NCI-H2171 treated with DMSO at 0.1 percent for 48 hours (cell line): Measurements from ENCODE around the gene TSPEAR.
"Not testable (repeated sequence)": the region's sequence is repeated elsewhere in the genome, so short reads cannot be mapped to it uniquely, and the experiment has no call there.

ENCODE experiments used
- DNase-seq: peaks from one replicate; lab custom pipeline; 2025; lab: John Stamatoyannopoulos, UW

Gene TSPEAR

DNA sequence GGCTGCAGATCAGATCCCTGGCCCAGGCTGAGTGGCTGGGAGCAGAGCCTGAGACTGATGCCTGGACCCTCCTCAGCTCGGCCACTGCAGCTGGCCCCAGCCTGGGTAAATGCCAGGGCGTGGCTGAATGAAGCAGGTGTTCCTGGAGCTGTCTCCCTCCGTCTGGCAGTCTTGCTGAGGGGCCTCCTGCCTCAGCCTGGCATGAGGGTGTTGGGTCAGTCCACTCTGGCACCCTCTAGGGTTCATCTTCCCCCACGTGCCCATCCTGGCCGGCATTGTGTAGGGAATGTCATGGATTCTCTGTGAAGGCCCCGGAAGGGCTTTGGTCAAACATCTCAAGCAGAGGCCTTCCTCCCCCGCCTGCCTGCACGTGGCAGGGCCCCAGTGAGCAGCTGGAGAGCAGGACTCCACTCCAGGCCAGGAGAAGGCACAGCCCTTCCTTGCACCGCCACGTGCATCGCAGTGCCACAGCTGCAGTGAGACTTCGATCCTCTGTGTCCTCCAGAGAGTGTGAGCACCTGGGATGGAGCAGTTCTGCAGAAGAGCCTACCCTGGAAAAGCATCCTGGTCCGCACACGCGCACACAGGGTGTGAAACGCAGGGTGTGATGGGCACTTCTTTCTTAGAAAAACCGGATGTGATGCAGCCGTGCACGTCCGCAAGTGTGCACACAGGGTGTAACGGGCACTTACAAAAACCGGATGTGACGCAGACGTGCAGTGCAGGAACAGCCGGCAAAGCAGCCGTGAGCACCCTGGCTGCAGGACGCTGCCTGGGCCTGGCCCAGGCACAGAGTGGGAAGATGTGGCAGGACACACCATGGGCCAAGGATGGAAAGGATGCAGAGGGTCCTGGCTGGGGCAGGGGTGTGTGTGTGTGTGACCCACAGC lies 142.5 kb downstream of the TSPEAR start:
- no peak for DNase-seq

DNA sequence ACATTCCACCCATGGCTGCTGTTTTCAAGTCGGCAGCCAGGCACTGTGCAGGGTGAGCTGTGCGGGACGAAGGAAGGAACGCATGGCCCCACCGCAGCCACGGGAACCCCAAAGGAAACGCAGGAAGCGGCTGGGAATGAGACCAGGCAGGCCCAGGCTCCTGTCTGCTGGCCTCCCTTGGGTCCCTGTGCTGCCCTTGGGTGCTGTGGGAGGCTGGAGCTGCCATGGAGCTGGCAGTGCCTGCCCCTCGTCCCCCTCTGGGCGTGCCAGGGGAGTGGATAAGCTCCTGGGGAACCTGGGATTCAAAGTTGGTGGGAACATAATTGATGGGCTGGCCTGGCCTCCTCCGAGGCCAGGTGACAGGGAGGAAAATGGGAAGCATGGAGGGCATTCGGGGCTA lies 143.1 kb downstream of the TSPEAR start:
- DNase-seq: no peak

GRCh38 chr21:44567481-44568171 lies 143.7 kb downstream of the TSPEAR start:
- no peak for DNase-seq

- no peak for DNase-seq
These were observed 145.0 kb downstream of the TSPEAR start for GRCh38 chr21:44566403-44566802.

DNA sequence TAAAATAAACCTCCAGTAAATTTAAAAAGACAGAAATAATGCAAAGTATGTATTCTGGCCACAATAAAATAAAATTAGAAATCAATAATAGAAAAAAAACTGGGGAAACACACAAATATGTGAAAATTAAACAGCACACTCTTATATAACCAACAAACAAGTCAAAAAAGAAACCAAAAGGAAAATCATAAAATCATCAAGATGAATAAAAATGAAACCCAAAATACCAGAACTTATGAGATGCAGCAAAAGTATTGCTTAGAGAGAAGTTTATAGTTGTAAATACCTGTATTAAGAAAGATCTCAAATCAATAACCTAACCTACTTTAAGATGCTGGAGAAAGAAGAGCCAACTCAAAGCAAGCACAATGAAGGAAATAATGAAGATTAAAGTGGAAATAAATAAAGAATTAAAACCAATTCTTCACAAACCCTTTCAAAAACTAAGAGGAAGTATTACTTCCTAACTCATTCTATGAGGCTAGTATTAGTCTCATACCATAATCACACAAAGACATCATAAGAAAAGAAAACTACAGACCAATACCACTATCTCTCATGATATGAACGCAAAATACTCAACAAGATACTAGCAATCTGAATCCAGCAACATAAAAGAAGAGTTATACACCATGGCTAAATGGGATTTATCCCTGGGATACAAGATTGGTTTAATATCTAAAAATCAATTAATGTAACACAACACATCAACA lies 146.3 kb downstream of the TSPEAR start:
- DNase-seq: no peak

DNA sequence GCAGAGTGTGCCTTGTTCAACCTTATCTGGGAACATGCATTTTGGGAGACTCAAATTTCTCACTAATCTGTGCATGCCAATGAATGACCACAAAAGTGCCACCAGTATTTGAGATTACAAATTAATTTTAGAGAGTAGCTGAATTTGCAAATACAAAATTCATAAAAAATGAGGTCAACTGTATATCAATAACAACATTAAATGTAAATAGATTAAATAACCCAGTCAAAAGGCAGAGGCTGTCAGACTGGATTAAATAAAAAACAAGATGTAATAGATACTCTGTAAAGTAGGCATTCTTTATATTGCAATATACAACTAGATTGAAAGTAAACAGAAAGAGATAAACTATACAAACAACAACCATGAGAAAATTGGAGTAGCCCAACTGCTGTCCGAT lies 147.3 kb downstream of the TSPEAR start:
- no peak for DNase-seq

GRCh38 chr21:44558695-44559094 lies 152.7 kb downstream of the TSPEAR start, which contains the start of gene KRTAP10-3:
Gene KRTAP10-3, minus strand, starts transcription at chr21:44558795. Its CDS starts 80 bp downstream, at chr21:44558715.
- no peak for DNase-seq

- not testable (repeated sequence) for DNase-seq
These were observed 153.1 kb downstream of the TSPEAR start for GRCh38 chr21:44558329-44558675.

DNA sequence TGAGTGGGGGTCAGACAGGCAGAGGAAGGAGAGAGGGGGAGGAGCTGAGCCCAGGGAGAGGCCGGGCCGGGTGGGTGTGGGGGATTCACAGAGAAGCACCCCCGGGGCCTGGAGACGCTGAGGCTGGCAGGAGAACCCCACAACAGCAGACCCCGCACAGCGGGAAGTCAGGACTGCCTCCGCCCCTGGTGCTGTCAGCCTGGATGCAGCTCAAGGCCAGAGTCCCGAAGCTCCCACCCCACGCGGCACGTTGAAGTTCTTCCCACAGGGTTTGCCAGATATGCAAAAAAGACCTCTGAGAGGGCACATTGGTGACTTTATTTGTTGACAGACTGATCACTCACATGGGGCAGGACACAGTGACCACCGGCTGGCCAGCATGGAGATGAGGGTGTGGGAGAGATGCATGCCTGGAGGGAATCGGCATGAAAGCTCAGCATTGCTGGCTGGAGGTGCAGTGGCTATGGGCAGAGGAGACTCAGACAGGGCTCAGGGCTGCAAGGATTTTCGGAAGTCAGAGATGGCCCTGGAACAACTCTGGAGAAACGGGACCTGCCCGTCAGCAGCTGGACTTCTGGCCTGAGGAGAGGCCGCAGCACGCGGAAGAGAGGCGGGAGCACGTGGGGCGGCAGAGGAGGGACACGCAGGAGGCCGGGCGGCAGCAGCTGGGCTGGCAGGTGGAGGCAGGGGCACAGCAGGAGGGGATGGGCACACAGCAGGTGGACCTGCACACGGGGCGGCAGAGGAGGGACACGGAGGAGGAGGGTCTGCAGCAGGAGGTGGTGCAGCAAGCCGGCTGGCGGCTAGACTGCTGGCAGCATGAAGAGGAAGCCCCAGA lies 153.7 kb downstream of the TSPEAR start:
- no peak for DNase-seq

GRCh38 chr21:44556879-44557278 lies 154.5 kb downstream of the TSPEAR start:
- no peak for DNase-seq

DNA sequence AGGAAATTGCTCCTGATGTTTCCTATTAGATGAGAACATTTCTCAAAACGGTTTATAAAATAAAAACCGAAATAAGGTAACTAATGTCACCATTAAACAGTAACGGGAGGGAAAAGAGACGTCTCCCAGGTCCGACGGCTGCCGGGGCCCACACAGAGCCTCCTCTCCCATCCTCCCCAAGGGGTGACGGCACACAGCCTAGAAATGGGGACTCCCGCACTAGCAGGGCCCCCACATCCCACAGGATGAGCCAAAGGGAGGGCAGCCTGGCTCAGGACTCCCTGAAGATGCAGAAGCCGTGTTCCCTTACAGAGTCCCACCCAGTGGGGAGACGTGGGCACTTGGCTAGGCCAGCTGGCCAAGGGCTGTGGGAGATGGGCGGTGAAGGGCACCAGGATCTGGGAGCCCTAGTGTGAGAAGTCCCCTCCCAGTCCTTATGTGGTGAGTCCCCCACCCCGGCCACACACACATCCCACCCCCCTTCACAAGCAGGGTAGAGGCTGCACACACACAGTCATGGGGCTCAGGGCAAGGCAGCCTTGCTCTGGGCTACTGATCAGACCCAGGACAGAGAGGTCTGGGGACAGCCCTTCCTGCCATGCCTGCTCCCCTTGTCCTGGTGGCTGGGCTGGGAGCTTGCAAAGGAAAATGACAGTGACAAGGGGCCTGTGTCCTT lies 156.0 kb downstream of the TSPEAR start:
- DNase-seq: no peak

- no peak for DNase-seq
These were observed 158.7 kb downstream of the TSPEAR start for GRCh38 chr21:44552681-44553080.

DNA sequence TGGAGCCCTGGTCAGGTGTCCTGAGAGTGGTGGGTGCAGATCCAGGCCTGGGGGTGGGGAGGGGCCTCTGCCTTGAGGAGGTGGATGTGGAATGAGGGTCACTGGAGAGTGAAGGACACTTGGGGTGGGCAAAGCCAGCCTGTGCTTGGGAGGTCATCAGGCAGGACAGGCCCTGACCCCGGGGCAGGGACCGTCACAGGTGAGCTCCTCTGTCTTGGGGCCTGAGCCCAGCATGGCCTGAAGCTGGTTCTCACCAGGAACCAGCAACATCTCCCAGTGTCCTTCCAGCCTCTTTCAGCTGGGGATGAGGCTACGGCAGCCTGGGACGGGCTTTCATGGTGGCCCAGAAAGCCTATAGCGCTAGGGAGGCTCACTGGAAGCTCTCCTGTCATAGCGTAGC lies 159.2 kb downstream of the TSPEAR start:
- DNase-seq: no peak

DNA sequence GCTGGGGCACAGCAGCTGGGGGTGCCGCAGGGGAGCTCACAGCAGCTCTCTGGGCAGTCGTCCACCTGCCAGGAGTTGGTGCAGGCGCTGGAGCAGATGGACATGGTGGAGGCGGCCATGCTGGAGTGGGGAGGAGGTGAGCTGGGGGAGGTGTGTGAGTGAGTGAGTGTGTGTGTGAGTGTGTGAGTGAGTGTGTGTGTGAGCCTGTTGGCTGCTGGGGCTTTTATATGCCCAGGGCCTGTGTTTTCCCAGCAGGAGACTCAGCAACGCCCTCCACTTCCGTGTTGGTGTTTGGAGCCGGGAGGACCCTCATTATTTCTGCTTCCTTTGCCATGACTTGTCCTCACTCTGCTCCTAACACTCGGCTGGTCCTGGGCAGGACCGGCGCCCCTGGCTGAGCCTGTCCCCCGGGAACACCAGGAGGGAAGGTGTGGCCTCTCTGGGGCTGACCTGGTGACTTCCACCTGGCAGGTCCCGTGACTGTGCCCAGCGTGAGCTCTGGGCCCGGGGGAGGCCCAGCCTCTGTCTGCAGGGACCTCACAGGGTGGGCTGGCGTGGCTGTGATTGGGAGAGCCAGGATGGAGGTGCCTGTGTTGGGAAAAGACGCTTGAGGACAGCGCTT lies 159.9 kb downstream of the TSPEAR start, which contains the start of gene KRTAP10-2:
Gene KRTAP10-2 (minus strand): TSS at position 166 of the 622 bp plus-strand sequence. CDS start 47 bp downstream, at position 119.
- no peak for DNase-seq

- DNase-seq: no peak
These were observed 160.6 kb downstream of the TSPEAR start for GRCh38 chr21:44550807-44551206.

DNA sequence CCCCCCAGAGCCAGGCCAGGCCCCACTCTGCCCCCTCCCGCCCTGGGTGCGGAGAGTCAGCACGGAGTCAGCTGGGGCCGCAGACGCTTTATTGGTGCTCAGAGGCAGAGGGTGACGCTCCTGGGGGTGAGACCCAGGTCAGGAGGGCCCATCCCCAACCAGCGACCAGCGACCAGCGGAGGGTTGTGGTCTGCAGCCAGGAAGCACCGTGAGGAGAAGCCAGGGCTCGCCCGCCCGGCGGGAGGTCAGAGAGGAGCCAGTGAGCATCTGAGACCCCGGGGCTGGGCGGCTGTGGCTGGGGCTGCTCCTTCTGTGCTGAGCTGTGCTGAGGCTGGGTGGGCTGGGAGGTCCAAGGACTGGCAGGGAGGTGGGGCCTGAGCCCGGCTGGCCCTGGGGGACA lies 161.1 kb downstream of the TSPEAR start:
- DNase-seq: not testable (repeated sequence)

GRCh38 chr21:44549525-44550211 lies 161.7 kb downstream of the TSPEAR start:
- no peak for DNase-seq

DNA sequence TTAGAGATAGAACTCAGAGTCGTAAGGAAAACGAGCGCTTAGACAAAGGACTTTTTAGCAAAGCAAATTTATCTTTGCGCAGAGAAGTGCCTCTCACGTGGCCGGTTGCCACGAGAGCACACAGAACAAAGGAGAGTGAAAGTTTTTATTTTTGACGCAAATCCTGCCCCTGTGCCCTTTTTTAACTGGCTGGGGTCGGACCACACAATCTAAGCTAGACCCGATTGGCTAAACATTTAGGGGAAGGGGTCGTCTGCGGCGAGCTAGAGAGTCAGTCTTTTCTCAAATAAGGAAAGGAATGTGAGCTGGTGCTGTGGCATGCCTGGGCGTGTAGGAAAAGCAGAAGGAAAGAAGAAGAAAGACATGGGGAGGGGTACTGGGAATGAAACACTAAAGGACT lies 162.4 kb downstream of the TSPEAR start:
- no peak for DNase-seq

DNA sequence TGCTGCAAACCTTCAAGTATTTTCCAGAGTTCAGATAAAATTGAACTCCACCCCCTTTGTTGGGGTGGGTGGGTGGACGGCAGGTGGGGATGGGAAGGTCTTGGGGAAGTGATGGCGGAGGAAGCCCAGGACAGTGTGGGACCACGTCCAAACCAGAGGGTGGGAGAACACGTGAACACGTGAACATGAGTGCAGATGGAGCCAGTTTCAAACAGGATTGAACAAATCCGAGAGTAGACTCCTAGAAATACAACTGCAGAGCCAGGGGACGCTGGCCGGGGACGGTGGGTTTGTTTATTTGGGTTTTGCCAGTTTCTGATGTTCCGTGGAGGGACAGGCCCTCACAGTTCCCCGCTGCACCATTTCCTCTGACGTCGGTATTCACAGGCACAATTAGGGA lies 163.0 kb downstream of the TSPEAR start:
- DNase-seq: no peak
